IMR-90 (cell line): ENCODE measurements around the gene CBX6.

Source experiments
- BHLHE40 ChIP-seq: fragments of 150-350 bp; IDR thresholded peaks from 2 replicates; pipeline ENCODE4 v1.6.1; 2016; ENCODE audit warnings: mild to moderate bottlenecking, low read depth, low read length
- CEBPB ChIP-seq: IDR thresholded peaks from 2 replicates; pipeline ENCODE4 v1.6.1; 2012; ENCODE audit warnings: low read depth, low read length, improper control_type of control experiment
- FOS ChIP-seq: fragments of 150-350 bp; IDR thresholded peaks from 2 replicates; pipeline ENCODE4 v1.6.1; 2016; ENCODE audit warnings: low read depth, low read length
- MAFK ChIP-seq: IDR thresholded peaks from 2 replicates; pipeline ENCODE4 v1.6.1; 2012; ENCODE audit warnings: low read depth, low read length, improper control_type of control experiment
- MXI1 ChIP-seq: IDR thresholded peaks from 2 replicates; pipeline ENCODE4 v1.6.1; 2012; ENCODE audit warnings: low read depth, mild to moderate bottlenecking, low read length, moderate library complexity, borderline replicate concordance
- POLR2A ChIP-seq: IDR thresholded peaks from 2 replicates; pipeline ENCODE4 v1.6.1; 2012; ENCODE audit warnings: mild to moderate bottlenecking, low read depth, low read length
- RAD21 ChIP-seq: IDR thresholded peaks from 2 replicates; pipeline ENCODE4 v1.6.1; 2012; ENCODE audit warnings: low read length, improper control_type of control experiment
- RCOR1 ChIP-seq: IDR thresholded peaks from 2 replicates; pipeline ENCODE4 v1.6.1; 2012; ENCODE audit warnings: mild to moderate bottlenecking, low read length, improper control_type of control experiment; ENCODE audit not compliant: insufficient replicate concordance
- RFX5 ChIP-seq: IDR thresholded peaks from 2 replicates; pipeline ENCODE4 v1.8.0; 2012; ENCODE audit warnings: low read depth, mild to moderate bottlenecking, low read length, moderate library complexity
- SMC3 ChIP-seq: fragments of 150-350 bp; IDR thresholded peaks from 2 replicates; pipeline ENCODE4 v1.6.1; 2016; ENCODE audit warnings: low read depth, mild to moderate bottlenecking, antibody characterized with exemption, low read length, moderate library complexity
- TF ChIP-seq, protein P1 (sequence below): conservative IDR thresholded peaks from 2 replicates; pipeline ENCODE4 v1.5.1; 2012; ENCODE audit warnings: mild to moderate bottlenecking, low read depth, low read length, improper control_type of control experiment
- TF ChIP-seq, protein P2 (sequence below): fragments of 150-350 bp; IDR thresholded peaks from 2 replicates; pipeline ENCODE4 v1.6.1; 2017; ENCODE audit warnings: mild to moderate bottlenecking, antibody characterized with exemption, low read length, low read depth
- TF ChIP-seq, protein P3 (sequence below): fragments of 150-350 bp; IDR thresholded peaks from 2 replicates; pipeline ENCODE4 v1.6.1; 2016; ENCODE audit warnings: low read depth, mild to moderate bottlenecking, low read length, moderate library complexity, borderline replicate concordance

GRCh38 chr22:38844315-38845003 is 27.6 kb downstream of the CBX6 start:
- TF ChIP-seq POLR2A (no peak), BHLHE40 (no peak), MAFK (no peak), SMC3 (no peak), RFX5 (no peak), CEBPB (no peak), RAD21 (no peak), MXI1 (no peak), RCOR1 (no peak), FOS (no peak)
- TF ChIP-seq, protein P1, sequence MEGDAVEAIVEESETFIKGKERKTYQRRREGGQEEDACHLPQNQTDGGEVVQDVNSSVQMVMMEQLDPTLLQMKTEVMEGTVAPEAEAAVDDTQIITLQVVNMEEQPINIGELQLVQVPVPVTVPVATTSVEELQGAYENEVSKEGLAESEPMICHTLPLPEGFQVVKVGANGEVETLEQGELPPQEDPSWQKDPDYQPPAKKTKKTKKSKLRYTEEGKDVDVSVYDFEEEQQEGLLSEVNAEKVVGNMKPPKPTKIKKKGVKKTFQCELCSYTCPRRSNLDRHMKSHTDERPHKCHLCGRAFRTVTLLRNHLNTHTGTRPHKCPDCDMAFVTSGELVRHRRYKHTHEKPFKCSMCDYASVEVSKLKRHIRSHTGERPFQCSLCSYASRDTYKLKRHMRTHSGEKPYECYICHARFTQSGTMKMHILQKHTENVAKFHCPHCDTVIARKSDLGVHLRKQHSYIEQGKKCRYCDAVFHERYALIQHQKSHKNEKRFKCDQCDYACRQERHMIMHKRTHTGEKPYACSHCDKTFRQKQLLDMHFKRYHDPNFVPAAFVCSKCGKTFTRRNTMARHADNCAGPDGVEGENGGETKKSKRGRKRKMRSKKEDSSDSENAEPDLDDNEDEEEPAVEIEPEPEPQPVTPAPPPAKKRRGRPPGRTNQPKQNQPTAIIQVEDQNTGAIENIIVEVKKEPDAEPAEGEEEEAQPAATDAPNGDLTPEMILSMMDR, result no peak
- TF ChIP-seq, protein P2, sequence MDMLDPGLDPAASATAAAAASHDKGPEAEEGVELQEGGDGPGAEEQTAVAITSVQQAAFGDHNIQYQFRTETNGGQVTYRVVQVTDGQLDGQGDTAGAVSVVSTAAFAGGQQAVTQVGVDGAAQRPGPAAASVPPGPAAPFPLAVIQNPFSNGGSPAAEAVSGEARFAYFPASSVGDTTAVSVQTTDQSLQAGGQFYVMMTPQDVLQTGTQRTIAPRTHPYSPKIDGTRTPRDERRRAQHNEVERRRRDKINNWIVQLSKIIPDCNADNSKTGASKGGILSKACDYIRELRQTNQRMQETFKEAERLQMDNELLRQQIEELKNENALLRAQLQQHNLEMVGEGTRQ, result no peak
- TF ChIP-seq, protein P3, sequence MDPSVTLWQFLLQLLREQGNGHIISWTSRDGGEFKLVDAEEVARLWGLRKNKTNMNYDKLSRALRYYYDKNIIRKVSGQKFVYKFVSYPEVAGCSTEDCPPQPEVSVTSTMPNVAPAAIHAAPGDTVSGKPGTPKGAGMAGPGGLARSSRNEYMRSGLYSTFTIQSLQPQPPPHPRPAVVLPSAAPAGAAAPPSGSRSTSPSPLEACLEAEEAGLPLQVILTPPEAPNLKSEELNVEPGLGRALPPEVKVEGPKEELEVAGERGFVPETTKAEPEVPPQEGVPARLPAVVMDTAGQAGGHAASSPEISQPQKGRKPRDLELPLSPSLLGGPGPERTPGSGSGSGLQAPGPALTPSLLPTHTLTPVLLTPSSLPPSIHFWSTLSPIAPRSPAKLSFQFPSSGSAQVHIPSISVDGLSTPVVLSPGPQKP, result no peak
